Endometrial microvascular endothelial cells (primary cell): ENCODE data around the gene PER1. TPM values are rescaled to one million over a fixed set of nuclear protein-coding genes. Genes with fewer than 3 reads are reported as not detected.

Source experiments
- in situ Hi-C: cut with HindIII; loops from 2 replicates; pipeline ENCODE4 v1.10.0; 2017; ENCODE audit warnings: low sequenced_read_pairs, low pct_unique_long_range_greater_than_20kb; ENCODE audit errors: inconsistent ontology term
- total RNA-seq: library from RNA; depleted of rRNA; stranded (reverse); fragments of >200 nt; gene quantifications from one replicate; pipeline ENCODE4 v1.2.3, GENCODE V29; 2015; ENCODE audit errors: inconsistent ontology term

The PER1 gene
- total RNA-seq, 1 donor from 2014 or later: 20.4 TPM

DNA sequence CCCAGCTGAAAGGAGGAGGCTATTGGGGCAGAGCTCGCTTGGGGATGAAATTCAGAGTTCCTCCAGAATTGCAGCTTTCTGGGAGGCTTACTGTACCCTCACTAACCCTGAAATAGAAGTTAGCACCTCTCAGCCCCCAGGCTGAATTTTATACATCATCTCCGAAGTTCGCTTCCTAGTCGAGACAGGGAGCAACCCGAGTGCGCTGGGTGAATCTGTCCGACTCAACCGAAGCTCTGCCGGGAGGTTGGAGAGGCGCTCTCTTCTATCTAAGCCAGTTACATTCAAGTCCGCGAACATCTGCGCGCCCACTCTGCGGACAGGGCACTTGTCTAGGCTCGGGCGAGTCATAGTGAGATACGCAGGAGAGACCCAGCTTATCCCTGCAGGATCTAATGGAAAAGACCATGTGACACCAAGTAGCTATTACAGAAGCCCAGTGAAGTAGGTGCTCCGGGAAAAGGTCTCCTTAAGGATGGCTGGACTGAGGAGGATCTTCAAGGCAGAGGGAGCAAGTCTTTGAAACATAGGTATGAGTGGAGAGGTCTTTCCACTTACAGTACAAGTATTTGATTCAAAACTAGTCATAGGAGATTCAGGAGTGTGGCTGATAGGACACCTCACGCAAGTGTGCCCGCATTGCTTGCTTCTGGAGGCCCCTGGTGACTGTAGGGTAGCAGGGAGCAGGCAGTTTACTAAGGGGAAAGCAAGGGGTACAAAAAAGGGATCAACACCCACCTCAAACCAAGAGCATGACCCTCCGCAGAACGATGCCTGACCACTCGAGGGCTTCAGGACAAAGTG, 27.7 kb downstream of the PER1 start:
- in situ Hi-C loops: no loop called here

GRCh38 chr17:8123695-8124349, 28.4 kb downstream of the PER1 start, which contains the start of gene HES7:
Gene HES7 (minus strand): TSS chr17:8124106. CDS start chr17:8124084, 22 bp downstream.
- in situ Hi-C loops: no loop called here

DNA sequence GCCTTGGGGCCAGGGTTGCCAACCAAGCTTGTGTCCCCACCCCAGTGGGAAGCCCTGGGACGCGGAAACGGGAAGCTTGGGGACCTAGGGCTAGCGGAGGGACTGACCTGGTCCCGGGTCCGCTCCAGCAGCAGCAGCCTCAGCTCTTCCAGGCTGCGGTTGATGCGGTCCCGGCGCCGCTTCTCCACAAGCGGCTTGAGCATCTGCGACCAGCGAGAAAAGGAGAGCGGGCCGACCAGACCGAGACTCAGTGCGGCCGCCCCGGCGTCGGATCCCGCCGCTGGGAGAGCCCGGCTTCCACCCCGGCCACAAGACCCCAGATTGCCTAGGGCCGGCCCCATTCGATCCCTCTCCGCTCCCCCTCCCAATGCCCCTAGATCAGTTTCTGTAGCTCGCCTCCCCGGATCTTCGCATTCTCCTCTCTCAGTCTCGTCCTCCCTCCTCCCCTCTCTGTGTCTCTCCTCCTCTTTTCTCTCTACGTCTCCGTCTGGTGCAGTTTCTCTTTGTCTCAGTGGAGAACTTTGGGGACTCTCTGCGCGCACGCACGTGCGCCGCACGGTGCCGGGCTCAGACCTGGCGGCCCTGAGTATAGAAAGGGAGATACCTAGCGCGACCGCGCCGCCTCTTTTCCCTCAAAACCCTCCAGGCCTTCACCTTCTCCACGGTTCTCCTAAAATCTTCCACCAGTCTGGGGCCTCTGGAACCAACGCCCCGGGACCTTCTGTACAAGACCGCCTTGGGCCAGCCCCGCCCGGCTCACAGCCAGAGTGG, 29.1 kb downstream of the PER1 start:
- in situ Hi-C loops: no loop called here

- in situ Hi-C loops: no loop called here
Observed at GRCh38 chr17:8122422-8122923, 29.7 kb downstream of the PER1 start.

DNA sequence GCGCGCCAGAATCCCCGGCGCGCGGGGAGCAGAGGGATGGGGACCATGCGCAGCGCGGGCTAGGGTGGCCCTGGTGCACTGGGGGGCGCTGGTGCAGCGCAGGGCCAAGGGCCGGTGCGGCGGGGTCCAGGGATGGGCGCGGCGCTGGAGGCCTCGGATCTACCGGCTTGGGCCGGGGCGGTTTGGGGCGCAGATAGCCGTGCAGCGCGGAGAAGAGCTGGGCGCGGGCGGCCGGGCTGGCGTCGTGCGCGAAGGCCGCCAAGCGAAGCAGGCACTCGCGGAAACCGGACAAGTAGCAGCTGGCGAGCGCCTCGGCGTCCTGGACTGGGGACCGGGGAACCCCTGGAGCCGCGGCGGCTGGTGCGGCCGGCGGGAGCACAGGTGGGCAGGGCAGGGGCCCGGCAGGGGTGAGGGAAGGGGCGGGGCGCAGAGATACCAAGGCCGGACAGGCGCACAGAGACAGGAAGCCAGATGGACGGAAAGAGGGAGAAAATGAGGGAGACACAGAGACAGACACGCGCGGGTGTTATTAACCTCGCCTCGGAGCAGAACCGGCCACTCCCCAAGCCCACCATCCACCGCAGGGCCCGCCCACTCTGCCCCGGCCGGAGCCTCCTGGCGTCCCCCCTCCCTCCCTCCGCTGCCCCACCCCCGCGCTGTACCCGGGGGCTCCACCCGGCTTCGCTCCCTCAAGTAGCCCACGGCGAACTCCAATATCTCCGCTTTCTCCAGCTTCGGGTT, 30.4 kb downstream of the PER1 start:
- in situ Hi-C loops: no loop called here

DNA sequence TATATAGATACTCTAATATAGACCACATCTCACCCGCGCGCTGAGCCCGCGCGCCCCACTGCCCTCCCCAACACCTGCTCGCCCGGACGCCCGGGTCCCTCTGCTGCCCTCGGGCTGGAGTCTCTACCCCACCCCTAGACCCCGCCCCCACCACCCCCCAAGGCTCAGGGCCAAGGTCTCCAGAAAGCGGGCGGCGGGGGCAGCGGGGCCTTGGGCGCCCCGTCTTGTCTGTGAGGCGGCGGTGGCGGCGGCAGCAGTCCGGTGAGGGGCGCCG, 30.9 kb downstream of the PER1 start:
- in situ Hi-C loops: no loop called here

DNA sequence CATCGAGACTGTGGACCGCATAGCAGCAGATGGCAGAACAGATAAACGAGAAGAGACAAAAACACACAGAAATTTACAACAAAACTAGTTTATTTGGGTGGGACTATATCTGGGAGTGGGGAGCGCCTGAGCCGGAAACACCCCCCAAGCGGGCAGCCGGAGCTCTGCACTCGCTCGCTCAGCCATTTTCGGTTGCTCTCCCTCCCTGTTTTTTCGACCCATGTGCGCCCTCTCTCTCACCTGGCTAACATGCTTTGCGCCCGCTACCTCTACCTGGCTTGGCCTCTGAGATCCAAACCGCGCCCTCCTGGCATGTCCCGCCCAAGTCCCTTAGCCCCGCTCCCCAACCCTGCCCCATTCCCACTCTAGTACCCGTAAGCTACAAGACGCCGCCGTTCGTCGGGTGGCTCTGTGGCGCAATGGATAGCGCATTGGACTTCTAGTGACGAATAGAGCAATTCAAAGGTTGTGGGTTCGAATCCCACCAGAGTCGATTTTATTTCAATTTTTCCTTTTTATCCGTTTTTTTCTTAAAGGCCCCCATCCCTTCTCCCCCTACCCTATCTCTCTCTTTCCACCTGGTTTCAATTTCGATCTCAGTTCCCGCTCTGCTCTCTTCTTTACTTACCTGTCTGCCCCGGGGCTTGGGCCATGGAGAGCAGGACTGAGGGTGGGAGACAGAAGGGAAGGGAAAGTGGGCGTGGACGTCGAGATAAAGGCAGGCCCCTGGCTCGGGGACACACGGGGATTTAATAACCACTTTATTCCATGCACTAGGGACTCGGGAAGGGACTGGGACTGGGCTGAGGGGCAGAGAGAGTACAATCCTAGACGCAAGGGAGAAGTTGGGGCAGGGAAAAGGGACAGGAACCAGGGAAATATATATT, 31.4 kb downstream of the PER1 start:
- in situ Hi-C loops: no loop called here

DNA sequence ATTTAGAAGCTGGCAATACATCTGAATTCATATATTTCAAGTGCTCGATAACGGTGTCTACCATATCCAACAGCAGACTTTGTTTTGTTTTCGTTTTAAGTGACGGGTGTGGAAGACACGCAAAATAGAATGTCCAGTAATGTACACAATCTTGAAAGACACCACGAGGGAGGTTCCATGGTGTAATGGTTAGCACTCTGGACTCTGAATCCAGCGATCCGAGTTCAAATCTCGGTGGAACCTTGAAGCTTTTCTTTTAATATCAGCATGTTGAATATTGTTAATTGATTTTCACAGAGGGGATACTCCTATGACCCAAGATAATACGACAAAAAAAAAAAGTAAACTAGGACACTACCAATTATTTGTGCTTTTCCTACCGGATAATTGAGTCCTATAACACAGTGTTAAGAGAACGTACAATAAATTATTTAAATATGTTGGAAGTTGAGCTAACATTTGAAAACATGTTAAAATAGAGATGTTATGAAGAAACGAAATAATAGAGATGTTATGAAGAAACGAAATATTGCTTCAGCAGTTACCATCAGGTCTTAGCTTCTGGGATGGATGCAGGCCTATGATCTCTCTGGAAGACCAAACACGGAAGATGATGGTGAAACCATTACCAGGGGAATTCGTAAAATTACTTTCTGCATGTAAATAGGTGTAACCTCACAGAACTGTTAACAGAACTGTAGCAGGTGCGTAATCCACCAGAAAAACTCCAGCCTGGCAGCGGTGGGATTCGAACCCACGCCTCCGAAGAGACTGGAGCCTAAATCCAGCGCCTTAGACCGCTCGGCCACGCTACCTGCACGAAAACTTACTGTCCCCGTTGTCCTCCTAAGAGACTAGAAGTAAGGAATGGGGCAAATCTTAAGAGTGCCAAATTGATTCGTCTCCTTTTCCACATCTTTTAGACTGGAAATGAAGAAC, 32.4 kb downstream of the PER1 start:
- in situ Hi-C loops: loop anchor here (10.0 kb wide), 1 partner anchor 65 kb away; no protein-coding TSS in a partner anchor

DNA sequence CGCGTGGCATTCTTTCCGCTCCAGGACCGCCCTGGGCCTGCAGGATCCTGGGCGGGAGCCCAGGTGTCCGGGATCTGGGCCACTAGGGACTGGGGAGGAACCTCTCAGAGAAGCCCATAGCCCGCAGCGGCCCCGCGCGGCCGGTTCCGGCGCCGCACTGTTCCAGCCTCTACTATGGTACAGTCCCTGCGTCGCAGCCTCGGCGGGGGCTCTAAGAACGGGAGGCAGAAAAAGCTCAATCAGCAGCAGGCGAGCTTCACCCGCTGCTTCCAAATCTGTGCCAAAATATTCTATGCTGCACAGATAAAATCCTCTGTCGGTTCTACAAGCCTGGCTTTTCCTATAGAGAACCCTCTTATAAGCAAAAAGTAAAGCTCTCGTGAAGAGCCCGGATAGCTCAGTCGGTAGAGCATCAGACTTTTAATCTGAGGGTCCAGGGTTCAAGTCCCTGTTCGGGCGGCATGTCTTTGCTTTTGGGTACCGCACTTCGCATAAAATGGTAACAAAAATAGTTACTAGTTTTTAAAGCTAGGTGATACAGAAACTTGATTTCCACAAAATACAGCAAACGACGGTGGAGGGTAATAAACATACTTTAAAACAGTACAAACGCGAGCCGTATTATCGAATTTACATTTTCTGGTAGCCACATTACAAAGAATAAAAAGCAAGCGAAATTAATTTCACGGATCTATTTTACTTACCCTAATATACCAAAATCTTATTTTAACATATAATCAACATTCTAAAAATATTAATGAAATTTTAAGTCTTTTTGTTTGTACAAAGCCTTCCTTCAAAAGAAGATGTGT, 33.2 kb downstream of the PER1 start:
- in situ Hi-C loops: loop anchor here (10.0 kb wide), 1 partner anchor 64 kb away; no protein-coding TSS in a partner anchor

DNA sequence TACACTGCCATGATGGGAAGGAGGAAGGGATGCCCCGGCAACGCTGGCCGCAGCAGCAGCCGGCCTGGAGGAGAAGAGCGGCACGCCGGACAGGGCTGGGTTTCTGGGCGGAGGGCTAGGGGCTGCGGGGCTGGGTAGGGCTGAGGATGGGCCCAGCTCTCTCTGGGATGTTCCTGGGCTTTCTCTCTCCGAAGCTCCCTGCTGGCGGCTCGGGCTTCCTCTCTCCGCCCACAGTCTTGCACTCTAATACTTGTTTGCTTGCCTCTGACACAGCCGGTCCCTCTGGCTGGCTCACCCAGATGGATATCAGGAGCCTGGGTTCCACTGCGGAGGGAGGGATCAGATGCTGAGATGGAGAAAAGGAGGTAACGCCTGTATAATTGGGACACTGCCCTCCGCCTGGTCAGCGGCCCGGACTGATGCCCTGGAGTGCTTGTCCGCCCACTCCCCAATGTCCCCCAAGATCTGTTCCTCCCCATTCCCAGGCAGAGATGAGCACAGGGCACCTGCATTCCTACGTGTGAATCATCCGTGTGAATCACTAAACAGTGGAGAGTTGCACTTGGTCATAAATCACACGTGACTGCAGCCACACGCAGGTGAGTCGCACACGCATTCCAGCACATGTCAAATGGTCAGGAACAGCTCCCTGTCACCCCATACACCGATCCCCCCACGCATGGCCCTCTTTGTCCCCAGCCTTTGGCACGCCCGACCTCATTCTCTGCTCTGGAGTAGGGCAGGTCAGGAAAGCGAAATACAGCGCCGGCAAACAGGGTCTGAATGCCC, 34.0 kb downstream of the PER1 start, which contains the start of gene ALOXE3:
Gene ALOXE3, minus strand, starts transcription at position 535 of the 789 bp plus-strand sequence. Its CDS starts 524 bp downstream, at position 11.
- in situ Hi-C loops: loop anchor here (10.0 kb wide), 1 partner anchor 63 kb away; no protein-coding TSS in a partner anchor

GRCh38 chr17:8117367-8117979, 34.7 kb downstream of the PER1 start:
- in situ Hi-C loops: loop anchor here (10.0 kb wide), 1 partner anchor 63 kb away; no protein-coding TSS in a partner anchor

DNA sequence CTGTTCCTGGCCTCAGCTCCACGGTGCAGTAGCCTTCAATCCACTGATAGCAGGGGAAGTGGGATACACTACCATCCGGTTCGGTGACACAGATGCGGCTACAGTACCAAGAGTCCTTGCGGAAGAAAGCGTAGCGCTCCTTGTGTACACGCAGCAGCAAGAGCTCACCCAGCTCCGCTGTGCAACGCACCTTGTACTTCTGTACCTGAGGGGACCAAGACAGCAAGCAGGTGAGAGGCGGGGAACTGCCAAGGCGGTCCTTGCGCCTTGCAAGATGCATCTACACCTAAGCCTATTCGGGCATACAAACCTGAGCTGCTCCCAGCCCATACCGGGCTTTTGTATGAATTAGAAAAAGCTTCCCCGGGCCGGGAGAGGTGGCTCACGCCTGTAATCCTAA, 35.4 kb downstream of the PER1 start:
- in situ Hi-C loops: loop anchor here (10.0 kb wide), 1 partner anchor 62 kb away; no protein-coding TSS in a partner anchor

GRCh38 chr17:8110907-8111306, 41.3 kb downstream of the PER1 start:
- in situ Hi-C loops: loop anchor here (10.0 kb wide), 1 partner anchor 56 kb away; no protein-coding TSS in a partner anchor

- in situ Hi-C loops: loop anchor here (10.0 kb wide), 1 partner anchor 56 kb away; no protein-coding TSS in a partner anchor
Observed at GRCh38 chr17:8110456-8110804, 41.8 kb downstream of the PER1 start.
